Activated CD4-positive, alpha-beta T cell treated with anti-CD3 and anti-CD28 coated beads, Interleukin-2, amount 50 U/mL, for 1 hour (primary cell): Measurements from ENCODE around the gene ABT1.
A peak's percentile ranks its signal among the peaks of the same experiment; 100 is the strongest.
"Not testable (repeated sequence)": the region's sequence is repeated elsewhere in the genome, so short reads cannot be mapped to it uniquely, and the experiment has no call there.

Experiments
- DNase-seq: peaks from one replicate; pipeline ENCODE4 v3.0.0-alpha.2; 2020

Gene ABT1

DNA sequence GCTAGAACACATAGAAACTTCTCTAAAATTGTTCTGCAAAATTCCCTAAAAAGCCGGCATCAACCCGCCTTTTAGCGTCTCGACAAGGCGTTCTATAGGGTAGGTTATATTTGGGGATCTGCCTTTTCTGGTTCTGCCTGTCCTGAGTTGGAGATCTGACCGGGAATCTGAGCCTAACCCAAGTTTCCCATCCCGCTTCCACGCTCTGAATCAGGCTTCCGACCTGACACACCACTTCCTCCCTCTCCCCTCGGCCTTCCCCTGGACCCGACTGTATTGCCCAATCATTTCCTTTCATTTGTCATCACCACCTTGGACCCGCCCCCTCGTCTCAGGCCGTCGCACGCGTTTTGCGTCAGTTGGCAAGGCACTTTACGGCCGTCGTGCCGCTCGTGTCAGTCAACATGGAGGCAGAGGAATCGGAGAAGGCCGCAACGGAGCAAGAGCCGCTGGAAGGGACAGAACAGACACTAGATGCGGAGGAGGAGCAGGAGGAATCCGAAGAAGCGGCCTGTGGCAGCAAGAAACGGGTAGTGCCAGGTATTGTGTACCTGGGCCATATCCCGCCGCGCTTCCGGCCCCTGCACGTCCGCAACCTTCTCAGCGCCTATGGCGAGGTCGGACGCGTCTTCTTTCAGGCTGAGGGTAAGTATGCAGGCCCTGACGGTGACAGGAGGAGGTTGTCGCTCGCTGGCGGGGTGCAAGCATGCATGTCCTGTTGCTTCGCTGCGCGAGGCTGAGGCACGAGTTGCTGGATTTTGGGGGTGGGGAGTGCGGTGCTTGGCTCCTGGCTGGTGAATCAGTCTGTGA is at the start of gene ABT1:
Gene ABT1 (plus strand): TSS at position 375 of the 810 bp plus-strand sequence. CDS start 30 bp downstream, at position 405.
- DNase-seq, result peak; percentile 97

GRCh38 chr6:26547363-26547762 is 49.4 kb upstream of the ABT1 start:
- DNase-seq, result not testable (repeated sequence)

DNA sequence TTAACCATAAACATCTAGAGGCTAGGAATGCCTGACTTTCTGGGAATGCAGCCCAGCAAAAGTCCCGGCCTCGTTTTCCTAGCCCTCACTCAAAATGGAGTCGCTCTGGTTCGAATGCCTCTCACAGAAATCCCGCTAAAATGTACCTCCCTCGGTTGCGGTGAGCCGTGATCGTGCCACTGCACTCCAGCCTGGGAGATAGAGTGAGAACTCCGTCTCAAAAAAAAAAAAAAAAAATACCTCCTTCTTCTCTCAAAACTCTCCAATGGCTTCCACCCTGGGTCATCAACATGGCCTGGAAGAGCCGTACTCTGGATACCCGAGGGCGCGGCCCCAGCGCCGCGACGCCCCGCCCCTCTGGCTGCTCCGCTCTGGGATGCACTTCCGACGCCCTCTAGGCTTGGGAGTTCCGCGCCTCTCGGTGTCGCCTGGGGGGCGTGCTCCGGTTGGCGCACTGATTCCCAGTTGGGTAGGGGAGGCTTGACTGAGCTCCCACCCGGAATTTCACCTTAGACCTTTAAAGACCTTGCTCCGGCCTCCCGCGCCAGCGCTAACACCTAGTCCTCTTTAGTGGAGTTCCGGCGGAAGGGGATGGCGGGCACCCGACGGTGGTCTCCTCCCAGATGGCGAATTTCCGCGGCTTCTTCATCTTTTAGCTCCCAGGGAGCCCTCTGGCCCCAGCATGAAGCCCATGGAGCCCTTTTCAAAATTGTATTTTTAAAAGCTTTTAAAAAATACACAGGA is 46.3 kb upstream of the ABT1 start:
- DNase-seq, result peak; percentile 19

GRCh38 chr6:26552205-26552604 is 44.5 kb upstream of the ABT1 start:
- DNase-seq, result no peak

DNA sequence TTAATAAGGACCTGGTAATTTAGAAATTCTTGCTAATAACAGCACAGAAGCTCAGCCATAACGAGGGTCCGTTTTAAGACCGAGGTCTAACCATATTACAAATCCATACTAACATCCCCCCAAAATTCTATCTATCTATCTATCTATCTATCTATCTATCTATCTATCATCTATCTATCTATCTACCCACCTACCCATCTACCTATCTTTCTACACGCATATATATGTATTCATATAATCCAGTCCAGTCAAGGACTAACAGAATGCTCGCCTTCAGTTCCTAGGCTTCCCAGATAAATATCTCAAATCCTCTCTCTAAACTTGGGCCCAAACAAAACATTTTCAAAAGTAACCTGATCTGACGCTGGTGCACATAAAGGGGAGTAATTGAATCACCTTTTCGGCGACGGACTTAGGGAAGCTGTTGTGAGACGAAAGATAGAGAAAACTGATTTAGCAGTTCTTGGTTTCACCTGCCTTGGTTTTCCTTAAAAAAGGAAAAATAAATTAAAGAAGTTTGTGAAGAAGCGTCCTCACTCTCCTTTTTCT is 44.0 kb upstream of the ABT1 start:
- no peak for DNase-seq

GRCh38 chr6:26553264-26553634 is 43.5 kb upstream of the ABT1 start:
- peak; percentile 76 for DNase-seq

- DNase-seq, result peak; percentile 75
These were observed 42.9 kb upstream of the ABT1 start for GRCh38 chr6:26553635-26554446.

DNA sequence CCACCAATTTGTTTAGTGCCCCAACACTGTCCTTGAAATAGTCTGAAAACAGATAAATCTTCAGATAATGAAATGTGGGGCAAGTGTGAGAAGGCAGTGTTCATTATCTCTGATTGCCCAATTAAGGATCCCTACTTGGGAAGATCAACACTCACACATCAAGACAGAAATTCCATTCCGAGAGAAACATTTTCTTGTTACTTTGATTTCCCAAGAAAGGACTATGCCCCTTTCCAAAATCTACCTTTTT is 42.4 kb upstream of the ABT1 start:
- DNase-seq, result no peak

- peak; percentile 53 for DNase-seq
These were observed 41.9 kb upstream of the ABT1 start for GRCh38 chr6:26554697-26555504.

- no peak for DNase-seq
These were observed 41.1 kb upstream of the ABT1 start for GRCh38 chr6:26555505-26556262.

DNA sequence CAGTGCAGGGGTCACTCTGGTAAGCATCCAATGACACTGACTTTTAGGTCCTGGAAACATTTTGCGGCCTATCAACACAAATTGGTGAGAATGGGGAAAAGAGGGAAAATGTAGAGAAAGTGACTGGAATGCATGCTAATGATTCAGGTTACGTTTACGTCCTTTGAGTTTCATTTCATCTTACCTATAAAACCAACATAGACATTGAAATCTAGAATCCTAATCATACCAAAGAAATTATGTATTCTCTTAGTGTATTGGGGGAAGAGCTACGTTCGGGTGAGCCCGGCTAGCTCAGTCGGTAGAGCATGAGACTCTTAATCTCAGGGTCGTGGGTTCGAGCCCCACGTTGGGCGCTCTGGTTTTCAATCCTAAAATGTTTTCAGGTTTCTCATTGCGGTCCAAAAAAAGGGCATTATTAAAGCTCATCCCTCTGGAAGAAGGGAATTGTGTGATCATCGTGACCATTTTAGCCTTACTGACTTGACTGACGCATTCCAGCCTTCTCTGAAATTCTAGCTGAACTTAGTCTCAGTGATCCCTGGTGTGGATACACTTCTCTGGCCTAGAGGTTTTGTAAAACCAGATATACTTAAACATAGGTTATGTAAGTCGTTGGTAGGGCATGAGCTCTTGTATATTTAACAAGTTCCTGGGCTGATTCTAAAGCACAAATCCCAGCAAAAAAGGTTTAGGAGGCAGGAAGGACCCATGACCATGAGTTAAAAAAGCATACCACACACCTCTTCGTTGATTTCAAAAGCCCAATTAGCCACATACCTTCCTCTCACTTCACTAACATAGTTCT is 40.3 kb upstream of the ABT1 start:
- DNase-seq, result no peak

DNA sequence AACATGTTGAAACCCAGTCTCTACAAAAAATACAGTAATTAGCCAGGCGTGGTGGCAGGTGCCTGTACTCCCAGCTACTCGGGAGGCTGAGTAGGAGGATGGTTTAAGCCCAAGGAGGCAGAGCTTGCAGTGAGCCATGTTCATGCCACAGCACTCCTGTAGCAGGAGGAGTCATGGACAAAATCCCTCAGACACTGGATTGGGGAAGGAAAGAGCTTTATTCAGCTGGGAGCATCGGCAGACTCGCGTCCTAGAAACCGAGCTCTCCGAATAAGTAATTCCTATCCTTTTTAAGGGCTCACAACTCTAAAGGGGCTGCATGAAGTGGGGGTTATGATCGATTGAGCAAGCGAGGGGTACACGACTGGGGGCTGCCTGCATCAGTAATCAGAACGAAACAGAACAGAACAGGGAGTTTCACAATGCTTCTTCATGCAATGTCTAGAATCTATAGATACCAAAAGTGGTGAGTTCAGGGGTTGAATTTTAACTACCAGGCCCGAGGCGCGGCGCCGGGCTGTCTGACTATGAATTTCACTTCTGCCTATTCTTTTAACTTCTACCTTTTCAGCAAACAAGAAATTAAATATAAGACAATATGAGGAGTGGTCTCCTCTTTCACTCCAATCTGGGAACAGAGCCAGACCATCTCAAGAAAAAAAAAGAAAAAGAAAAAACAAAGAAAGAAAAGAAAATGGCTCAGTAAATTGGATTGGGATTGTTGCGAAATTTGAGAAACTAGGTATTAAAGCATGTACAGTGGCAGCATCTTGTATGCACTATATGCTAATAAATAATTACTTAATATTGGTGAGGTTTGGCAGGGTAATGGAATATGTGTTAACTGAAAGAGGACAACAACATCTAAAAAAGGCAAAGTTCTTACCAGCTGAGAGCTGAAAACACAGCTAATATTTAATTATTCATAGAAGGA is 35.0 kb upstream of the ABT1 start:
- DNase-seq, result no peak

- DNase-seq, result no peak
These were observed 33.3 kb upstream of the ABT1 start for GRCh38 chr6:26563488-26563887.

DNA sequence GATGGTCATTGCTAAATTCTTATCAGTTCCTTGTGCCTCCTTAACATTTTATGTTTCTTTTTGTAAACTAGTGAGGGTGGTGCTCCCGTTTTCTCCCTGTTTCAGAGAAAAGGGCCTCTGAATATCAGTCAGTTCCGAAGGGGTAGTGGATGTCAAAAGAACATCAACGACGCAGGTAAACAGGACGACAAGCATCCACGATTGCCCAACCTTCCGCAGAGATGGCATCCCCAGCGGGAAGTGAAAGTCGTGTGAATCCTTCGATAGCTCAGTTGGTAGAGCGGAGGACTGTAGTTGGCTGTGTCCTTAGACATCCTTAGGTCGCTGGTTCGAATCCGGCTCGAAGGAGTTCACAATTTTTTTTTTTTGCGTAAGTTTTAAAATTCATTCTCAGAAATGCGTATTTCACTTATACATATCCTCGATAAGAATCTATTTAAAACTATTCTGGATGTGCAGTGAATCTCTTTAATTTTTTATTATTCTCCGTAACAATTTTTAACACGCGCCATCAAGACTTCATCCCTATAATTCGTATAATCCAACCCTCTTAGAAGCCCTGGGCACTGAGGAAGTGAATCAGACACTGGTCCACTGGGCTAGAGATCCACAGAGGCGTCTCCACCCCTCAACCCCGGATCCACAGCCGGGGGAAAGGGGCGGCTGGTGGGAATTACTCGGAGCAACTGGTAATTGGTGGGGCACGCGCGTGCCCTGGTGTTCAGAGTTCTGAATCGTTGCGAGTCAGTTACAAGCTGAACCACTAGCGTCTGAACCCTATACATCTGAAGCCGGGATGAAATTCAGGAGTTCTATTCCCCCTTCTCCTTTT is 27.9 kb upstream of the ABT1 start:
- peak; percentile 99 for DNase-seq

GRCh38 chr6:26569433-26569764 is 27.4 kb upstream of the ABT1 start:
- no peak for DNase-seq

DNA sequence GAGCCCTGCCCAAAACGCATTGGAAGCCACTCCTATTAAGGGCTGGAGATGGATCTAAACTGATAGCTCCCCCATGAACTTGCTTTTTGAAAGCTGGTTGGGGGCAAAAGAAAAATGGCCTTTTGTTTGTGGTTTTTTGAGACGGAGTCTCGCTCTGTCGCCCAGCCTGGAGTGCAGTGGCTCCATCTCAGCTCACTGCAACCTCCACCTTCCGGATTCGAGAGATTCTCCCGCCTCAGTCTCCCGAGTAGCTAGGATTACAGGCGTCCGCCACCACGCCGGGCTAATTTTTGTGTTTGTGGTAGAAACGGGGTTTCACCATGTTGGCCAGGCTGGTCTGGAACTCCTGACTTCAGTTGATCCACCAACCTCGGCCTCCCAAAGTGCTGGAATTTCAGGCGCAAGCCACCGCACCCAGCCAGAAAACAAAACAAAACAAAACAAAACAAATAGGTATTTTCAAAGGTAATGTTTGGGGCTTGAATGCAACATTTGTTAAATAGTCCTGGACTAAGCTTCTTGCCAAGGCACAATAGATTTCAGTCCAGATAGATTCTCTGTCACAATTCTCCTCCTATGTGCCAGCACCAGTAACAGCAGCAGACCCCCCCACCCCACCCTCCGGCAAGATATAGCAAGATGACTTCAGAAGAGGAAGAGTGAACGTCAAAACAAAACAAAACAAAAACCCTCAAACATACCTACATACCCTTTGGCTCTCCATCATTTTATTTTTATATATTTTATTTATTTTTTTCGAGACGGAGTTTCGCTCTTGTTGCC is 26.5 kb upstream of the ABT1 start:
- DNase-seq, result no peak

- DNase-seq, result no peak
These were observed 25.0 kb upstream of the ABT1 start for GRCh38 chr6:26571592-26572296.
